Heart right ventricle (tissue), 16 donors: ENCODE data around the gene F10. TPM values are rescaled to one million over a fixed set of nuclear protein-coding genes. Genes with fewer than 3 reads are reported as not detected.
"Not testable (repeated sequence)": the region's sequence is repeated elsewhere in the genome, so short reads cannot be mapped to it uniquely, and the experiment has no call there.

Source experiments
- ATAC-seq, 8 donors: fragments of 200-7000 bp; cut with Tn5 transposase; one replicate each; pipeline ENCODE4 v1.9.1; 2020; ENCODE audit warnings: mild to moderate bottlenecking in 8 of 8, moderate library complexity in 8 of 8, moderate number of reproducible peaks in 1 of 8
- DNase-seq, 2 donors: peaks; one replicate each; pipeline ENCODE4 v3.0.0-alpha.2; 2020
- H3K27ac ChIP-seq, 10 donors: fragments of 200-600 bp; sonication (generic) in 2 of 10; one replicate each; pipeline versions ENCODE4 v1.5.0 to v1.8.0; 2020 to 2022; ENCODE audit warnings: mild to moderate bottlenecking in 3 of 10
- H3K27me3 ChIP-seq, 7 donors: fragments of 200-600 bp; one replicate each; pipeline ENCODE4 v1.8.0; 2021 to 2022; ENCODE audit warnings: mild to moderate bottlenecking in 2 of 7
- H3K36me3 ChIP-seq, 9 donors: fragments of 200-600 bp; sonication (generic) in 1 of 9; one replicate each; pipeline versions ENCODE4 v1.5.0 to v1.8.0; 2020 to 2022; ENCODE audit warnings: mild to moderate bottlenecking in 2 of 9
- H3K4me1 ChIP-seq, 9 donors: fragments of 200-600 bp; sonication (generic) in 1 of 9; one replicate each; pipeline versions ENCODE4 v1.5.0 to v1.8.0; 2020 to 2022; ENCODE audit warnings: mild to moderate bottlenecking in 4 of 9
- H3K4me3 ChIP-seq, 10 donors: fragments of 200-600 bp; sonication (generic) in 2 of 10; one replicate each; pipeline versions ENCODE4 v1.5.0 to v1.8.0; 2020 to 2022; ENCODE audit warnings: mild to moderate bottlenecking in 7 of 10, moderate library complexity in 2 of 10
- H3K9me3 ChIP-seq, 11 donors: fragments of 200-600 bp in 10 of 11; sonication (generic) in 2 of 11; one replicate each; pipeline versions ENCODE4 v1.5.0 to v1.8.0; 2013 to 2022; ENCODE audit warnings: mild to moderate bottlenecking in 2 of 11, control low read depth in 1 of 11, moderate library complexity in 1 of 11
- WGBS, 2 donors: extraction: QIAGEN DNeasy Blood & Tissue Kit; methylation state at CpG; one replicate each; pipeline ENCODE4 v1.1.7; 2013; ENCODE audit warnings: inconsistent platforms in 1 of 2; 5-methylcytosine and 5-hydroxymethylcytosine counted together
- intact Hi-C, 10 donors: fragments of 100-400 bp; cut with DNase I; formaldehyde crosslinking; loops; one replicate each; pipeline versions ENCODE4 v1.11.1 to v1.14.2; 2022
- polyA plus RNA-seq, 2 donors: library from polyadenylated mRNA; stranded (reverse); fragments of 200-250 nt; gene quantifications; one replicate each; pipeline ENCODE4 v1.2.3, GENCODE V29; 2013
- total RNA-seq, 10 donors: library from RNA; stranded (reverse); fragmentation: NEBNext Ultra II Directional in 3 of 10; extraction: Animal tissue kit (Norgen Biotek cat#: 25700) in 3 of 10; gene quantifications; one replicate each; pipeline versions ENCODE4 v1.2.1 to v1.2.4, GENCODE V29; 2021 to 2023
- TF ChIP-seq, protein P1 (sequence below), 9 donors: fragments of 200-600 bp; sonication (generic) in 2 of 9; IDR thresholded peaks; one replicate each; pipeline versions ENCODE4 v1.5.0 to v1.8.0; 2021 to 2022; ENCODE audit warnings: antibody characterized with exemption in 9 of 9, mild to moderate bottlenecking in 5 of 9, moderate library complexity in 1 of 9
- donor health status: Arrhythmogenic right ventricular cardiomyopathy.
- donor health status: ischemic (EF 13 %, LVEDD 7.1; RV severe dilation, severe dysfunction).
- donor health status: healthy with polysubstance abuse.
- donor health status: DM: no; HTN: yes; CAD: no.
- donor health status: DM: no; HTN: no; CAD: no.
- donor health status: ischemic (EF 25% LVEDD 6.9; RV normal size, moderate dysfunction).
- donor health status: ischemic (EF 25% LVEDD 5.7; RV mildly dilated, moderate dysfunction).
- donor health status: healthy.
- donor health status: DM: yes; HTN: yes; CAD: no.
- donor health status: Ischemic cardiomyopathy.
- donor health status: ischemic (EF 35%, LVEDD 5.7; RV mildly dilated, moderate dysfunction).
- donor health status: nonischemic (EF 11% LVEDD 7.7; RV severe dilation, severe dysfunction).
- donor health status: DM: yes; HTN: yes; CAD: no.
- donor health status: PGD.
- donor health status: ischemic (EF 29% LVEDD 5.4; RV normal size, mild dysfunction).
- donor health status: nonischemic (EF 23%, LVEDD 6.1; RV moderate dilation, normal function).

Gene F10
- total and polyA plus RNA-seq, 12 donors, result 1.7 to 15.1 (median 6.3) TPM

- no peaks in the 10 kb centered on the region for H3K9me3 ChIP-seq
- no peak overlapping the region for H3K4me3 ChIP-seq
- H3K27me3 ChIP-seq, result peaks cover 0 to 3% (median 0%) of the 10 kb centered on the region in 7 donors
- H3K27ac ChIP-seq, result no peak overlapping the region
- TF ChIP-seq, protein P1, sequence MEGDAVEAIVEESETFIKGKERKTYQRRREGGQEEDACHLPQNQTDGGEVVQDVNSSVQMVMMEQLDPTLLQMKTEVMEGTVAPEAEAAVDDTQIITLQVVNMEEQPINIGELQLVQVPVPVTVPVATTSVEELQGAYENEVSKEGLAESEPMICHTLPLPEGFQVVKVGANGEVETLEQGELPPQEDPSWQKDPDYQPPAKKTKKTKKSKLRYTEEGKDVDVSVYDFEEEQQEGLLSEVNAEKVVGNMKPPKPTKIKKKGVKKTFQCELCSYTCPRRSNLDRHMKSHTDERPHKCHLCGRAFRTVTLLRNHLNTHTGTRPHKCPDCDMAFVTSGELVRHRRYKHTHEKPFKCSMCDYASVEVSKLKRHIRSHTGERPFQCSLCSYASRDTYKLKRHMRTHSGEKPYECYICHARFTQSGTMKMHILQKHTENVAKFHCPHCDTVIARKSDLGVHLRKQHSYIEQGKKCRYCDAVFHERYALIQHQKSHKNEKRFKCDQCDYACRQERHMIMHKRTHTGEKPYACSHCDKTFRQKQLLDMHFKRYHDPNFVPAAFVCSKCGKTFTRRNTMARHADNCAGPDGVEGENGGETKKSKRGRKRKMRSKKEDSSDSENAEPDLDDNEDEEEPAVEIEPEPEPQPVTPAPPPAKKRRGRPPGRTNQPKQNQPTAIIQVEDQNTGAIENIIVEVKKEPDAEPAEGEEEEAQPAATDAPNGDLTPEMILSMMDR (IDR thresholded peaks at IDR 0.05), result no peak
- no peak for DNase-seq
- peak in 2 of 8 donors; percentile 6 to 15 for ATAC-seq
- intact Hi-C loops, result no loop called here
- 93% methylated on average over 52 of the region's 52 CpGs for WGBS, 2 donors
- no peaks in the 10 kb centered on the region for H3K4me1 ChIP-seq
- H3K36me3 ChIP-seq, result peaks cover 0 to 46% (median 0%) of the 10 kb centered on the region in 9 donors
Measured at GRCh38 chr13:113096745-113097305, 25.8 kb upstream of the F10 start.

DNA sequence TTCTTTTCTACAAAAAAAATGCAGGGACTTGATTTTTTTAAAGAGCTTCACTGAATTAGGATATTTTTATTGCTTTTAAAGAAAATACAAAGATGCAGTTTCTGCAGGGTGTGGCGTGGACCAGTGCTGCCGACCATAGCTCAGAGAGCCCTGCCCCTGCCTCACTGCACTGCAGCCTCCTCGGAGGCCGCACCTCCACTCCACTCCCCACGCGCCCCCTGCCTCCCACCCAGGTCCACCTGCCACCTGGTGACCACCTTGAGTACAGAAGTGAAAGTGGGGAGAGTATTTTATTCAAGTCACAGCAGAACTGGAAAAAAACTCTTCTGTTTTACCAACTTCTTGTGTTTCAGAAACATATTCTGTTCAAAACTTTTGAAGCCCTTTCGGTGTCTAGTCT is 24.9 kb upstream of the F10 start:
- Histone ChIP-seq H3K36me3 (peaks cover 0 to 43% (median 0%) of the 10 kb centered on the region in 9 donors), H3K27ac (no peak overlapping the region), H3K9me3 (no peaks in the 10 kb centered on the region), H3K4me3 (no peak overlapping the region), H3K4me1 (no peaks in the 10 kb centered on the region), H3K27me3 (peaks cover 0 to 3% (median 0%) of the 10 kb centered on the region in 7 donors)
- ATAC-seq (no peak), DNase-seq (no peak)
- TF ChIP-seq, protein P1 (IDR thresholded peaks at IDR 0.05), result no peak
- 92 to 95% methylated on average over 7 of the region's 7 CpGs for WGBS, 2 donors
- intact Hi-C loops, result no loop called here

DNA sequence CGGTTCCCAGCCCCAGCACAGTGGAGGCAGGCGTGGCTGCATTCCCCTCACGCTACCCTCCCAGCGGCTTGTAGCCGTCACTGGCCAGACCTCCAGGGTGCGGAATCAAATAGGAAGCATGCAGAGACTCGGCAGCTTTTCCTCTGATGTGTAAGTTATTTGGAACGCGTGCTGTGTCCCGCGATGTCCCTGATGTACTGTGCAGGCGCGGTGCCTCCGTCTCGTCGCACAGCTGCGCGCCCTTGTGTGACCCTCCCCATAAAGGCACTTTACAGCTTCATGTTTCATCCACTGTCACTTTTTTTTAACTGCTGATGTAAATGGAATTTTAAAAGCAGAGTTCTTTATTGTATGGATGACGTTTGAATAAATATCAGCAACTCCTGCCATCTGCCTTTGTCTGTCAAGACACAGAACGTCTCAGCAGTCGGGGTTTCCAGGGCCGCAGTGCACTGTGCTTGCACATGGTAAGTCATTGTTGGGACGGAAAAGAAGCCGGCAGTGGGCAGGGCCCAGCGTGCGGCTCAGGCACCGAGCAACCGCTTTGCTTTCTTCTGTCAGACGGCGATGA is 24.4 kb upstream of the F10 start:
- ATAC-seq (no peak), DNase-seq (no peak)
- peaks cover 0 to 3% (median 0%) of the 10 kb centered on the region in 7 donors for H3K27me3 ChIP-seq
- no peaks in the 10 kb centered on the region for H3K9me3 ChIP-seq
- peaks cover 0 to 43% (median 0%) of the 10 kb centered on the region in 9 donors for H3K36me3 ChIP-seq
- H3K4me1 ChIP-seq, result no peaks in the 10 kb centered on the region
- no peak overlapping the region for H3K27ac ChIP-seq
- intact Hi-C loops, result no loop called here
- TF ChIP-seq, protein P1 (IDR thresholded peaks at IDR 0.05), result no peak
- no peak overlapping the region for H3K4me3 ChIP-seq
- 83 to 91% methylated on average over 30 of the region's 30 CpGs for WGBS, 2 donors

DNA sequence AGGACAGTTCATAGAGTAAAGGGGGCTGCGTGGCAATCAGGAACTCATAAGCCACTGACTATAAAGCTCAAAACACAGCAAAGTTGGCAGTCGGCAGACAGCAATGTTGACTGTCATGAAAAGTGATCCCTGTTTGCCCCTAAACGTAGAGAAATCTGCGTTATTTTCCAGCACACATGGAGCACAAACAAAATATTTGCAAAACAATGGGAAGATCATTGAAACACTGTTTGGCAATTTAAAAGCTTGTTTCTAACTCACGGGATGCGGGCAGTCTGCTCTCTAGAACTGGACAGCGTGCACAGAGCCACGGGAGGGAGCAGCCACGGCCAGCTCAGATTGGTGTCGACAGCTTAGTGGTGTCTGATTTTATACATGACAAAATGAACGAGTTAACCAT is 23.5 kb upstream of the F10 start:
- Histone ChIP-seq H3K27ac (no peak overlapping the region), H3K27me3 (peaks cover 0 to 4% (median 0%) of the 10 kb centered on the region in 7 donors), H3K4me3 (no peak overlapping the region), H3K36me3 (peaks cover 0 to 43% (median 0%) of the 10 kb centered on the region in 9 donors), H3K4me1 (no peaks in the 10 kb centered on the region), H3K9me3 (no peaks in the 10 kb centered on the region)
- no peak for DNase-seq
- intact Hi-C loops, result no loop called here
- TF ChIP-seq, protein P1 (IDR thresholded peaks at IDR 0.05), result no peak
- ATAC-seq, result no peak
- 78 to 83% methylated on average over 11 of the region's 11 CpGs for WGBS, 2 donors

GRCh38 chr13:113102302-113102701 is 20.3 kb upstream of the F10 start:
- WGBS, 2 donors, result 68 to 83% methylated on average over 10 of the region's 10 CpGs
- DNase-seq, H3K27ac ChIP-seq, H3K4me3 ChIP-seq, intact Hi-C loops, H3K9me3 ChIP-seq, H3K4me1 ChIP-seq, H3K27me3 ChIP-seq: not testable (repeated sequence)
- H3K36me3 ChIP-seq, result peaks cover 0 to 14% (median 0%) of the 10 kb centered on the region in 9 donors
- ATAC-seq, result peak in 5 of 8 donors; percentile 11 to 36 (median 31)
